GM21367 (cell line): ENCODE results near the gene PRCC.

Experiments used
- ATAC-seq: cut with Tn5 transposase; IDR thresholded peaks from one replicate; pipeline ENCODE4 v1.9.1; 2021; ENCODE audit not compliant: unreplicated experiment

The PRCC gene

GRCh38 chr1:156841295-156841855 lies 74.0 kb downstream of the PRCC start:
- ATAC-seq, result no peak

- no peak for ATAC-seq
Measured at GRCh38 chr1:156842618-156843300, 75.4 kb downstream of the PRCC start.

- no peak for ATAC-seq
Measured at GRCh38 chr1:156844102-156844501, 76.8 kb downstream of the PRCC start.

GRCh38 chr1:156844638-156845037 lies 77.3 kb downstream of the PRCC start:
- ATAC-seq, result no peak

GRCh38 chr1:156845055-156845952 lies 78.0 kb downstream of the PRCC start:
- no peak for ATAC-seq

- no peak for ATAC-seq
Measured at GRCh38 chr1:156845953-156846545, 78.7 kb downstream of the PRCC start.

GRCh38 chr1:156846643-156847042 lies 79.3 kb downstream of the PRCC start:
- ATAC-seq, result no peak

GRCh38 chr1:156847591-156848460 lies 80.5 kb downstream of the PRCC start:
- ATAC-seq, result no peak

- no peak for ATAC-seq
Measured at GRCh38 chr1:156848461-156849150, 81.3 kb downstream of the PRCC start.

- no peak for ATAC-seq
Measured at GRCh38 chr1:156849151-156849496, 81.8 kb downstream of the PRCC start.
